22Rv1 (cell line): ENCODE measurements around the gene COL4A3.

Experiments
- CTCF ChIP-seq: fragments of 450-650 bp; IDR thresholded peaks from 2 replicates; pipeline ENCODE4 v1.5.1; 2017; ENCODE audit warnings: mild to moderate bottlenecking
- ZFX ChIP-seq: fragments of 450-650 bp; IDR thresholded peaks from 2 replicates; pipeline ENCODE4 v1.6.1; 2017; ENCODE audit warnings: antibody characterized with exemption, borderline replicate concordance

DNA sequence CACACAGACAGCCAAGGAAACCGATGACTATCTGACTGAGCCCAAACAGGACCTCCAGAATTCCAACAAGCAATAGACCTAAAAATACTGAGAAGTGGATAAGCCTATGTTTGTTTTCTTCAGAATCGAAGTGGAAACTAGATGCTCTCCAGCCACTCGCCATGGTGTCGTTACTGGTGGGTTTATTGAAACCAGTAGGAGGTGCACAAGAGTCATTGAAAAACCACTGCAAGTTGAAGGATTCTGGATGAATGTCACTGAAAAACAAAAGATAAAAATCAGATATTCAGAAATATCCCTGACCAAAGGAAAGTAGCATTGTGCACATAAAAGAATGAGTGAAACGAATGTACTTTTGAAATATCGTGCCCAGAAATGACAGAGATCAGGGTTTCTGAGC, 199.3 kb downstream of the COL4A3 start:
- TF ChIP-seq CTCF = peak; percentile 45
- TF ChIP-seq ZFX = no peak
